GM08714 (cell line): ENCODE data around the gene IKBKE.
A peak's percentile ranks its signal among the peaks of the same experiment; 100 is the strongest.

Experiments
- H3K4me3 ChIP-seq: fragments of 200-500 bp; sonication (Bioruptor generic); 2 replicates; pipeline ENCODE4 v1.5.1; 2014; ENCODE audit warnings: mild to moderate bottlenecking, low read length, inconsistent platforms
- ZNF274 ChIP-seq: IDR thresholded peaks from 2 replicates; pipeline ENCODE4 v1.6.1; 2012; ENCODE audit warnings: mild to moderate bottlenecking, low read depth, low read length

The IKBKE gene

GRCh38 chr1:206461602-206462455, 8.4 kb upstream of the IKBKE start:
- no peak overlapping the region for H3K4me3 ChIP-seq
- no peak for TF ChIP-seq ZNF274

GRCh38 chr1:206463137-206463536, 7.1 kb upstream of the IKBKE start:
- TF ChIP-seq ZNF274: no peak
- H3K4me3 ChIP-seq: no peak overlapping the region

GRCh38 chr1:206463911-206464310, 6.4 kb upstream of the IKBKE start:
- no peak for TF ChIP-seq ZNF274

GRCh38 chr1:206464456-206464964, 5.8 kb upstream of the IKBKE start:
- TF ChIP-seq ZNF274: no peak
- H3K4me3 ChIP-seq: no peak overlapping the region

More at GRCh38 chr1:206463911-206464310, 6.4 kb upstream of the IKBKE start:
- no peak overlapping the region for H3K4me3 ChIP-seq

GRCh38 chr1:206465951-206466350, 4.3 kb upstream of the IKBKE start:
- TF ChIP-seq ZNF274: no peak
- no peak overlapping the region for H3K4me3 ChIP-seq

- no peak for TF ChIP-seq ZNF274
- no peak overlapping the region for H3K4me3 ChIP-seq
Observed at GRCh38 chr1:206466840-206467649, 3.2 kb upstream of the IKBKE start.

- TF ChIP-seq ZNF274: no peak
- H3K4me3 ChIP-seq: no peak overlapping the region
Observed at GRCh38 chr1:206467915-206468314, 2.4 kb upstream of the IKBKE start.

- no peak for TF ChIP-seq ZNF274
- H3K4me3 ChIP-seq: no peak overlapping the region
Observed at GRCh38 chr1:206468571-206468970, 1.7 kb upstream of the IKBKE start.

GRCh38 chr1:206469411-206469932, 804 bp upstream of the IKBKE start:
- no peak for TF ChIP-seq ZNF274
- H3K4me3 ChIP-seq: peak overlapping the region; percentile 70; the same call in 1 of the 2 replicates

- no peak for TF ChIP-seq ZNF274
- peak overlapping the region; percentile 70 for H3K4me3 ChIP-seq
Observed at GRCh38 chr1:206470692-206471414, 577 bp downstream of the IKBKE start.

GRCh38 chr1:206471415-206471801, 1.1 kb downstream of the IKBKE start:
- TF ChIP-seq ZNF274: no peak
- peak overlapping the region; percentile 70; the same call in 1 of the 2 replicates for H3K4me3 ChIP-seq

- H3K4me3 ChIP-seq: peak overlapping the region; percentile 70; the same call in 1 of the 2 replicates
- TF ChIP-seq ZNF274: no peak
Observed at GRCh38 chr1:206472024-206472423, 1.7 kb downstream of the IKBKE start.

- no peak for TF ChIP-seq ZNF274
- no peak overlapping the region; the same call in 1 of the 2 replicates for H3K4me3 ChIP-seq
Observed at GRCh38 chr1:206472454-206472853, 2.2 kb downstream of the IKBKE start.

- no peak overlapping the region; the same call in 1 of the 2 replicates for H3K4me3 ChIP-seq
Observed at GRCh38 chr1:206472886-206473285, 2.6 kb downstream of the IKBKE start.

More at GRCh38 chr1:206472886-206473285, 2.6 kb downstream of the IKBKE start:
- no peak for TF ChIP-seq ZNF274
